HG02623 (cell line): ENCODE data around the gene MRAS.

Experiments used
- ATAC-seq: cut with Tn5 transposase; IDR thresholded peaks from one replicate; pipeline ENCODE4 v1.9.1; 2021; ENCODE audit warnings: moderate library complexity; ENCODE audit not compliant: unreplicated experiment

The MRAS gene

DNA sequence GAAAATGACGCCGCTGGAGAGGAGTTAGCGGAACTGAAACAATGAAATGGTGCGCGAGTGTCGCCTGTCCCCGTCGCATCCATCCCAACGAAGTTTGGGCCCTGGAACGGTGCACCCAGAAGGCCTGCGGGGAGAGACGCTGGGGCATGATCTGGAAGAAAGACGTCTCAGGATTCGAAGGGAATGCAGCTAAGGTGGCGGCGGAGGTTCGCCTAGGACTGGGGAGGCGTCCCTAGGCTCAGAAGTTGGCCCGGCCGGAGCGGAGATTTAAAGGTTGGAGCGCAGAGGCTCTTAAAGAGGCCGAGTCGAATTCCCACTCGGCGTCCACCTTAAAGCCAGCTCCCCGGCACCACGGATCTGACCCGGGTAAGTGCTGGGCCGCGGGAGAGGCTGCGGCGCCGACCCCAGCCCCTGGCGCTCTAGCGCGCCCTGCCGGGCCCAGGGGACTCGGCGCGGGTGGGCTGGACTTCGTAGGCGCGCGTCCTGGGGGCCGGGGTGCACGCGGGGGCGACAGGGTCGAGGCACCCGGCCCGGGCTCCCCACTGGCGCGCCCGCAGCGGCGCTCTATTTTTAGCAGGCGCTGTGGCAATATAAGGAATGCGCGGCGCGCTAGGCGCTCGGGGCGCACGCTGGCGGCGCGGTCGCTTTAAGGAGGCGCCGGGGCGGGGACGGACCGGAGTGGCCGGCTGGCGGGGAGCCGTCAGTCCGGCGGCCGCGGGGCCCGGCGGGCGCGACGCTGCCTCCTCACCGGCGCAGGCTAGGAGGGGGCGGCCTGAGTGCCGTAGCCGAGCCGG lies at the start of gene MRAS:
Gene MRAS, plus strand, starts transcription at position 620 of the 794 bp plus-strand sequence. CDS start 24,305 bp downstream, outside the sequence.
- no peak for ATAC-seq

DNA sequence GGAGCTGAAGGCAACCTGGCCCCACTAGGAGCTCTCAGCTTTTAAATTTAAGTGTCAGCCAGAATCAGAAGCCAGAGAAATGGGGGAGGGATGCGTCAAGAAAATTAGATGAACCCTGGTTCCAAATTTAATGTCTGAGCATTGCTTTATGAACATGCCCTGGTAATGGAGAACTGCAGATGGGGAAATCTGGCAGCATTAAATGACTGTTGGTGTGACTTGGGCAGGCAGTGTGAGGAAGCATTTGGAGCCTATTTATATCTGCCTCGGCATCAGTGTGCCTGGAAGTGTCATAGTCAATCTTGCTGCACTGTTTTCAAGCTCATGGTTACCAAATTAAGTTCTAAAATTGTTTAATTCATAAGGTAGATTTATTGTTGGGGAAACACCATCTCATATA lies 47.7 kb upstream of the MRAS start:
- ATAC-seq: no peak

DNA sequence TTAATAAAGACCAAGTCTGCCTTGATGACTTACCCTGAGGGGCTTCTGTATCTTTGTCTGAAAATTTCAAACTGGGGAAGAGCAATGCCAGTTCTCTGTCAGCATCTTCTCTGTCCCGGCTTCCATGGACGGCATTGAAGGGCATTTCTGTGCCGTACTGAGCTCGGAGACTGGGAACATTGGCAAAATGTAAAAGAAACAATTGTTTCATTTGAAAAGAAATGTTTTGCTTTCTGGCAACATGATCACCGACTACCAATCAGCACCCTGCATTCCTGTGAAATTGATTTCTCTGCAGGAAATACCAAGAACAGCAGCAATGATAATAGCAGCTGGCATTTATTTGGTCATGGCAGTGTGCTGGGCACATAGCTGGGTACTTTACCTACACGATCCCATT lies 44.9 kb upstream of the MRAS start:
- no peak for ATAC-seq

DNA sequence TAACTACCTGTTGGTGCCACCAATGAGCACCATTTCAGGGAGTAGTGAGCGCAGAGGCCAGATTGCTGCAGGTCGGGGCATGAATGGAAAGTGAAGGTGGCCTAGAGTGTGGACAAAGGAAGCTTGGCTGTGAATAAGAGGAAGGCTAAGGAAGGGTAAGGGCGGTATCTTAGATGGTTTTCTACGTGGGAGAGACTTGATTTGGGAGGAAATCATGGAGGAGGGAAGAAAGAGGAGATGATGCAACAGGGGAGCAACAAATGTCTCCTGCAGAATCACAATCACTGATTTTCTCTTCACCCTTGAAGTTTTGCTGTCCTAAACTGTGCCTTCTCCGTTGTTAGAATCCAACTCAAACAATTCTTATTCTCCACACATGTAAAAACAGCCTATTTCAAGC lies 40.5 kb upstream of the MRAS start:
- ATAC-seq: no peak

DNA sequence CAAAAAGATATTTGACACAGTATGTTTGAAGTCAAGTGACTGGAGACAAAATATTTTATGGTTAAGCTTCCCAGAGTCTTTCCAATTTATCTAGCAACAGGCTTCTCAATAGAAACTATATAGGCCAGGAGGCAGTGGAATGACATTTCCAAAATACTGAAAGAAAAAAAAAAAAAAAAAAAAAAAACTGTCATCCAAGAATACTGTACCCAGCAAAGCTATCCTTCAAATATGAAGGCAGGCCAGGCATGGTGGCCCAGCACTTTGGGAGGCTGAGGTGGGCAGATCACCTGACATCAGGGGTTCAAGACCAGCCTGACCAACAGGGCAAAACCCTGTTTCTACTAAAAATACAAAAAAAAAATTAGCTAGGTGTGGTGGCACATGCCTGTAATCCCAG lies 39.6 kb upstream of the MRAS start:
- no peak for ATAC-seq

DNA sequence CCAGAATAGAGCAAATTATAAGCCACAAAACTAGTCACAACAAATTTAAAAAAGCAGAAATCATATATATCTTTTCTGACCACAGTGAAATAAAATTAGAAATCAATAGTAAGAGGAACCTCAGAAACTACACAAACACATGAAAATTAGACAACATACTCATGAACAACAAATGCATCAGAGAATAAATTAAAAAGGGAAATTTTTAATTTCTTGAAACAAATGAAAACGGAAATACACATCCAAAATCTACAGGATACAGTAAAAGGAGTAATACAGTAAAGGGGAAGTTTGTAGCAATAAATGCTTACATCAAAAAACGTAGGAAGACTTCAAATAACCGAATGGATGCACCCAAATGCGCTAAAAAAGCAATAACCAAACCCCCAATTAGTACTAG lies 37.9 kb upstream of the MRAS start:
- ATAC-seq: no peak

DNA sequence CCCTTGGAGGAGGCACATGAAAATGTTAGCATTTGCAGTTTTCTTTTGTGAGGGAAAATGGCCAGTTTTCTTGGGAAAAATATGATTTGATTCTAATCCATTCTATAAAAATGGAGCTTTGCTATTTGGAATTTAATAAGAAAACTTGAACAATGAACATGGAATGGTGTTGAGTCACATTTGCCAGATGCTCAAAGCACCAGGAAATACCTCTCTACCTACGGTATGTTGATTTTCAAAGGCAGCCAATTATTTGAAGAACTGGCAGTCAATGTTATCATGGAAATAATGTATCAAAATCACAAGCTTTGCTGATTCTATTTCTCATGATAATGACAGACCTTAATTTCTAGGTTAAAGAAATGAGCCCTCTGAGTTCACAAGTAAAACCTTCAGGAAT lies 33.6 kb upstream of the MRAS start:
- no peak for ATAC-seq

DNA sequence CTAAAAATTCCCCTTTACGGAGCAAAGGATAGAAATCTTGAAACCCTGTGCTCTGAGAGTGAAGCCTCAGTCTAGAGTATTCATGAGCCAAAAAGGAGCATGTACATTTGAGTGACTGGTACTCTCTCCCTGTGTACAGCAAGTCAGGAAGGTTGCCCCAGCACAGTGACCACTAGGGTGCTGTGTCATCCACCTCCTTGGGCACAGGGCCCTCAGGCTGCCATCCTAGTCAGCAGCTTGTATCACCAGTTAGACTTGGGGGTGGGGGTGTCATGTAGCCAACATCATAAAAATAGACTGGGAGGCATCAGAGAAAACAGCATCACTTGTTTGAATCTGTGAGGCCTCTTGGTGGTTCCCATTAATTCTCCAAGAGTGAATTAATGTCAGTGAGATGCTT lies 30.7 kb upstream of the MRAS start:
- ATAC-seq: no peak

DNA sequence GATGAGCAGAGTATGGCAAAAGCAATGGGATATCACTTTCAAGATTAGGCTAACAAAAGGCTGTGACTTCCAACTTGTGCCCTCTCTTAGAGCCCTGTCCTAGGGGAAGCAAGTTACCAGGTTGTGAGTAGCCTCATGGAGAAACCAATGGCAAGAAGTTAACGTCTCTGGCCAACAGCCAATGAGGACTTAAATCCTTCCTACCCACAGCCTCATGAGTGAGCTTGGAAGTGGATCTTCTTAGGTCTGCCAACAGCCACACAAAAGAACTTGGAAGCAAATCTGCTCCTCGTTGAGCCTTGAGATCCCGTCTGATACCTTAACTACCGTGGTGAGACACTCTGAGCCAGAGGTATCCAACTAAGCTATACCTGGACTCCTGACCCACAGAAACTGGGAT lies 24.4 kb upstream of the MRAS start:
- no peak for ATAC-seq

DNA sequence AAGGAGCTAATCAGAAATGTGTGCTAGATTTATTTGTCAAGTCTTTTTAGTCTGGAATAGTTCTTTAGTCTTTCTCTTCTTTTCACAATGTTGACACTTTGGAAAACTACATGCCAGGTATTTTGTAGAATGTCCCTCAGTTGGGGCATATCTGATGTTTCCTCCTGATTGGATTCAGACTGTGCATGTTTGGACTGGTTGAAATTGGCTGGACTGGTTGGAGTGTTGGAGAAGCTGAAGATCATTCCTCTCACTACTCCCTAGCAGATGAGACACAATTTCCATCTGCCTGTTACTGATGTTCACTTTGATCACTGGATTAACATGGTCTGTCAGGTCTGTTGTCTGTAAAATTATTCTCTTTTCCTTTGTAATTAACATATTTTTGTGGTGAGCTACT lies 22.4 kb upstream of the MRAS start:
- ATAC-seq: no peak

DNA sequence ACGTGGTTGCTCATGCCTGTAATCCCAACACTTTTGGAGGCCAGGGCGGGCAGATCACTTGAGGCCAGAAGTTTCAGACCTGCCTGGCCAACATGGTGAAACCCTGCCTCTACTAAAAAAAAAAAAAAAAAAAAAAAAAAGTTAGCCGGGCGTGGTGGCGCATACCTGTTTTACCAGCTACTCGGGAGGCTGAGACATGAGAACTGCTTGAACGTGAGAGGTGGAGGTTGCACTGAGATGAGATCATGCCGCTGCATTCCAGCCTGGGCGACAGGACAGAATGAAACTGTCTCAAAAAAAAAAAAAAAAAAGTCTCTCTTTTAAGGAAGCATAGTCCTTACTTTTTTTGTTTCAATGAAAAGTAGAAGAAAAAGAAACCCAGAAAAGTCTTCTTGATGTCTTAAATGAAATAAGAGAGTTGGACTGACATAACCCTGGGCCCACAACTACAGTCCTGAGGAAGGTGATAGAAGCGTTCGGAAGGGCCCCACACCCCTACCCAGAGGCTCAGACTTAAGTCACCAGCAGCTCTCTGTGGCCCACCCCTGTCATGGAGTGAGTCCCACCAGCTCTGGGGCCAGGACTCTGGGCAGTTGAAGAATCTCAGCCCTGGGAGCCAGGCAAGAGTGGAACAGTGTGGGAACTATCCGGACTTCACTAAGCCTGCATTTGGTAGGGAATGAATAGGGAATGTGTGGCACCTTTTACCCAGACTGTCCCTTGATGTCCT lies 21.3 kb upstream of the MRAS start:
- ATAC-seq: no peak

DNA sequence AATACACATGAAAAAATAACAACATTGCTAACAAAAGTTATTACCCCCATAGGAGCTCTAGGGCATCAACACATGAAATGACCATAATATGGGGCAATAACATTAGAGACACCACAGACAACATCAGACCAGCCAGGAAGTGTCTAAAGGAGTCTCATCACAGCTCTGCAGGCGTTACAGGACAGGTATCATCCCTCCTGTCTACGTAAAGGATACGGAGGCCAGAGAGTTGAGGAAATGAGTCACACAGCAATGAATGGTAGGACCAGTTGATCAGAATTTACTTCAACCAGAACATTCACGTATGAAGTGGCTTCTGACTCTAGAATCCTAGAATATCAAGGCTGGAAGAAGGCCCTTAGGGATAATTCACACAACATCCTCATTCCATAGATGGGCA lies 20.5 kb upstream of the MRAS start:
- no peak for ATAC-seq

DNA sequence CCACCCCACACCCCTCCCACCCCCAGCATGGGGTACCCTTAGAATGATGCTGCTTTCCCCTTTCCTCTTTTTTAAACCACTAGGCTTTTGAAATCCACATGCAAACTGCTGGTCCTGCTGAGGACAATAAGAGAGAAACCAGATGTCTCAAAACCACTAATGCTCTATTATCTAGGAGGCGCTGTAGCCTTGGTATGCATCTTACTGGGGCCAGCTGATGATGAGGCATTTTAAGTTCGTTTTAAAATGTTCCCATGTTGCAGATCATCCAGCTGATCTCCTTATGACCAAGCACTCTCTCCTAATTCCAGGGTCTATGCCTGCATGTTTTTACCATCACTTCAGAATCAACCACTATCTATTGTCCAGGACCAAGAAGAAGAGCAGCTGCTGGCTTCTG lies 20.0 kb upstream of the MRAS start:
- no peak for ATAC-seq

DNA sequence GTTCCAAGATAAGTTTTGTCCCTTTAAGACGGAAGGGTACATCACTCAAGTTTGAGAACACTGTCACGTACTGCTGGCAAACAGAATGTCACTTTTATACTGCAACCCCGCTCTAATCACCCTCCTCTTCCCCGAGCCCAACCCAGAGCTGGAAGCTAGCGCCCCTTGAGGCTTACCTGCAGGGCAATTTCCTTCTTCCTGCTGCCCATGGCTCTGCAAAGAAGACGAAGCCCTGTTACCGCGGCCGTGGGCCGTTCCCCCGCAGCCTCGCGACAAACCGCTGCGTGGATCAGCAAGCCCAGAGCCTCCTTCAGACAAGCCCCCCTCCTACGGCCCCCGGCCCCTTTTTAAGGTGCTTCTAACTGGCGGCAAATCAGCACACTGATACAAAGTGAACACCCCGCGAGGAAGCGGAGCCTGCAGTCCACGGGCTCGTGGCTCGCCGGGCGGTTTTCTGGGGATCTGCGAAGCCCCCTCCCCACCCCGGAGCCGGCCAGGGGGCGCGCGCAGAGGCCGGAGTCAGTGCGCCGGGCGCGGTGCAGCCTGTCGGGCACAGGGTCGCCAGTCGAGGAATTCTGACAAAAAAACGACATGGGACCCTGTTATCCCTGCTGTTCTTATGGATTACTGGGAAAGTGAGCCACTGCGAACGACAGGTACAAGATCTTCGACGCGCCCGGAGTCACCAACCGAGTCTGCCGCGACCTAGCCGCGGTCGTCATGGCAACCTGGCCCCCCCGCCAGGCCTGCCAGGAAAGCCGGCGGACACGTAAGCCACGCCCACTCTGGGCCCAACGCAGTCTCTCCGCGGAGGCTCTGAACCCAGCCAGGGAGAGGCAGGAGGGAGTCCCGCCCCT lies 19.0 kb upstream of the MRAS start, which contains the start of gene NME9:
Gene NME9, minus strand, starts transcription at position 725 of the 857 bp plus-strand sequence. Its CDS starts 516 bp downstream, at position 209.
- peak; percentile 77 for ATAC-seq

DNA sequence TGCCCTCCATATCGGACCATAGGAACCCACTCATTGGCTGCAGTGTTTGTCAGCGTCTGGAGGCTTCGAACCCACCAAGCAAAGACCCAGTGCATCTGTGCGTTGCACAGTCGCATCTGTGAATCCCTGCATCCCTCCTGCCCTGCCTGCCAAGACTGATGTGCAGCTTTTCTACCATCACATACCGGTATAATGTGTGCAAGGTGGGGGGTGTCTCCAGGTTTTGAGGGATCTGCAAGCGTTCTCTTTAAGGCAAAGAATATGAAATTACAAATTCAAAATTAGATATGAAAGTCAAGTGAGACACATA lies 18.4 kb upstream of the MRAS start:
- ATAC-seq: no peak

DNA sequence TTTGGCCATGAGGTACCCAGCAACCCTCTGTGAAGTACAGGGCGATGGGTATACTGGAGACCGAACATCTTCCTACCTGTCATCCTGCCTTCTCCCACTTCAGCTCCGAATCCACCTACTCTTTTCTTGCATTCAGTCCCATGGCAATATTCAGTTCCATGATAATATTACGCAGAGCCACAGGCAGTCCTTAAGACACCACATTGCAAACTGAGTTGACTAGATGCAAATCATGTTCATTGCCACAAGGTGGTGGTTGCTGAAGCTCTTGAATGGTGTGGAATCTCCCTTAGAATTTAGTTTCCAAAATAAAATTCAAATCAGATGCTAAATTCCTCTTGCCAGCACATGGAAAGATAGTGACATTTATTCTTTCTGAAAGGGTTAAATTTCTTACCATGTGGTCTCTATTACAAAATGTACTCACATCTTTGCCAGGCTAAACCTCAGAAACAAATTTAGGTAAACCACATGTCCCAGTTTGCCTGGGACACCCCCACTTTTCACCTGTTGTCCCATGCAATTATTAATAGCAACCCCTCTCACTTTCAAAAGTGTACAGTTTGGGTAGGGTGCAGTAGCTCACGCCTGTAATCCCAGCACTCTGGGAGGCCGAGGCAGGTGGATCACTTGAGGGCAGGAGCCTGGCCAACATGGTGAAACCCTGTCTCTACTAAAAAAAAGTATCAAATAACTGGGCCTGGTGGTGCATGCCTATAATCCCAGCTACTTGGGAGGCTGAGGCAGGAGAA lies 17.1 kb upstream of the MRAS start:
- no peak for ATAC-seq

DNA sequence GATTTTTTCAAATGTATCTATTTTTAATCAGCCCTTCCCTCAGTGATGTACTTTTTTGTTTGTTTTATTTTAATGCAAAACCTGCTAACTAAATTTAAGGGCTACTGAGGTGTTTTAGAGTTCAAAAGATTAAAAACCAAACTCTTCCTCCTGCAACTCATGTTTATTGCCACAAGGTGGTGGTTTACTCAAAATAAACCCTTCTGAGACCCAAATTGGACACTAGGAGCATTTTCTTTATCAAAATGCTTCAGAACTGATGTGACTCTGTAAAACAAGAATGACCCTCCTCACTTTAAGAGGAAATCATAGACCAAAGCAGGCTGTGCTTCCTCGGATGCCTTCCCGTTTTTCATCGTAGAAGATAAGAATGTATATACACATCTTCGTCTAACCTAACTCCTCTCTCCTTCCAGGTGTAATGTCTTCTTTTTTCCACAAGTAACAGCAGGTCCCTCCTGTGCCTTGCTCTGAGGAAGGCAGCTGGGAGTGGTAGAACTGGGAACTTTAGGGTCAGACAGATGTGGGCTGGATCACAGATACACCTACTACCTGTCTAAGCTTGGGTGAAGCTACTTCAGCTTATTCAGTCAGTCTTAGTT lies 15.8 kb upstream of the MRAS start:
- no peak for ATAC-seq

DNA sequence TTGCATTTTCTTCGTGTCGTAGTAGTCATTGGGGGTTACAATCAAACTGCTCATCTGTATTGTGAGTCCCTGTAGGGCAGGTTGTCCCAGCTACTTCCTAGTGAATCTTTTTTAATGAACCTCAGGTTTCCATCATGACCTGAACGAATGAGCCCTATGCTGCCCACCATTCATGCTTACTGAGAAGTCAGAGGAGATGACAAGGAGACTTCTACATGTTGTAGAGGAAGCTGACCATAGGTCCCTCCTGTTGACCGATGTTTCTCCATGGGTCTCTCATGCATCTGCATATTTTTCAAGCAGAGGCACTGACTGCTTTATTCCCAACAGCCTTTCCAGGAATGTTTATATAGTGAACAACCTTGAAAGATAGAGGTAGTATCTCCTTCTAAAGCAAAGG lies 13.8 kb upstream of the MRAS start:
- ATAC-seq: no peak

DNA sequence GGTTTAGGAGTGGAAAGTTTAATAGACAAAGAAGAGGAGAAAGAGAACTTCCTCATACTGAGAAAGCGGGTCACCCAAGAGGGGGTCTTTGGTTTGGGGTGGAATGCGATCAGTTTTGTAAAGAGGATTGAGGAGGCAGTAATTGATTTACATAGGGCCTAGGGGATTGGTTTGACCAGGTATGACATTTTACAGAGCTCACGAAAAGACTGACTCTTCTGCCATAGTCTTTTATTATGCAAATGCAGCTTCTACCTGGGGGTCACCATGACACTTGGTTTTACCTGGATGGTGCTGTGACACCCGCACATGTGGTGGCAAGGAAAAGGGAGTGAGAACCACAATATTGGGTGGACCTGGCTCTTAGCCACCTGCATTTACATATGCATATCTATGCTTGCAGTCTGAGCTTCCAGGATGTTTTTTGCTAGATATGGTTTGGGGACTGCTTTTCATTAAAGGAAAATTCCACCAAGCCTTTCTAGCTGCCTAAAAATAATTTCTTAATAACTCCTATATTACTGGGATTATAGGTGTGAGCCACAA lies 11.9 kb upstream of the MRAS start:
- ATAC-seq: no peak

DNA sequence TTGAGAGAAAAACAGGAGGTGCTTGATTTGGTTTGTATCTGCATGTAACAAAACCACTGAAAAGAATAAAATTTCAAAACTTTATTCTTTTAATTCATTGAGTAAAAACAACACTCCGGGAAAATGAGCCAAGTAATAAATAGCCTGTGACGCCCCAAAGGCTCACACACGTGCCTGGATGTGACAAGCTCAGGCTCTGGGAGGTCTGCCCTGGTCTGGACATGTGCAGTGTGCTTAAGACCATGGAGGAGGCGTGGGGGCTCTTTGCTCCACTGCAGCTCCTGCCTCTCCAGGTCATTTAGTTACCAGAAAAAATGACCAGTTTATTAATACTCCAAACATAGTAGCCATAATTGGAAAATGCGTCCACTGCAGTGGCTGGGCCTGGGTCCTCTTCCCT lies 10.1 kb upstream of the MRAS start:
- no peak for ATAC-seq
